Renal cortex interstitium (tissue), 11 donors: ENCODE measurements around the gene UNK. TPM values are rescaled to one million over a fixed set of nuclear protein-coding genes. Genes with fewer than 3 reads are reported as not detected.
"Not testable (repeated sequence)": the region's sequence is repeated elsewhere in the genome, so short reads cannot be mapped to it uniquely, and the experiment has no call there.

Source experiments
- DNase-seq, 11 donors: peaks; one replicate each; pipeline ENCODE4 v3.0.0-alpha.2; 2013; ENCODE audit warnings: low read depth in 9 of 11, low spot score in 4 of 11; ENCODE audit errors: extremely low read depth in 1 of 11
- polyA plus RNA-seq, 3 donors: library from polyadenylated mRNA; unstranded; fragments of 120-200 nt; gene quantifications; one replicate each; pipeline ENCODE4 v1.2.1, GENCODE V29; 2013; ENCODE audit not compliant: insufficient read length in 3 of 3

Gene UNK
- polyA plus RNA-seq, 3 donors, result 34.1 to 52.2 (median 42.4) TPM

DNA sequence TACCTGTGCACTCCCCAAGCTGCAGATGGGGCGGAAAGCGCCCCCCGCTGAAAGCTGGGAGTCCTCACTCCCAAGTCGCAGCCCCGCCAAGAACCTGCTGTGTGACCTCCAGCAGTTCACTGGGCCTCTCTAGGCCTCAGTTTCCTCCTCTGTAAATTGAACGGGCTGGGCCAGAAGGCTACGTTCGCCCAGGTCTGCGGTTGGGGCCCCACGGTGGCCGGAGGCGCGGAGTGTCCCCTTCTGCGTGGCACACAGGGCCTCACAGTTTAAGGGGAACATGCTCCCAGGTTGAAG is 20.2 kb upstream of the UNK start:
- DNase-seq, result no peak

DNA sequence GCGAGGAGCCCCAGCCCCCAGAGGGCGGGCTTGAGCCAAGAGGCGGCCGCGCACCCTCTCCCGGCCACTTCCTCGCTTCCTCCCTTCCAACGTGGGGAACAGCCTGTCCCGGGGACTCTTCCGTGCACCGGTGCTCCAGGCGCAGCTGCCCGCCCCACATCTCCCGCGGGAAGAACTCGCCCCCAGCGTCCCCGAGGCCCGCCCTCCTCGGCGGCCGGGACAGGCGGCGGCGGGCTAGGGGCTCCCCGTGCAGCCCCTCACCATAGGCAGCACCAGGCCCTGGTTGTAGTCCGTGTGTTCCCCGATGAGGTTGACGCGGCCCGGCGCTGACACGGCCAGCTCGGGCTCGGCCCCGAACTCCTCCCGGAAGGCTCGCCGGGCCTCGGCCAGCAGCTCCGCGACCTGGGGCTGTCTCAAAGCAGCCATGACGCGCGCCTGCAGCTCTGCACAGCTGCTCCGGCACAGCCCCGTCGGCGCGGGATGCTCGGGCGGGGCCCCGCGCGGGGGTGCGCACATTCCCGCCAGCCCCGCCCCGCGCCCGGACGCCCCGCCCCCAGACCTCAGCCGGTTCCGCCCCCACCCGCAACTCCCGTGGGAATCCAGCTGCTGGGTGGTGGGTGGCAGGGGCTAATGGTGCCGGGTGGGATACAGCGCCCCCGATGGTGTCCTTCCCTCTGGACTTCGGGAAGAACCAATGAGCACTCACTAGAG is 19.7 kb upstream of the UNK start, which contains the start of gene GALK1:
GALK1 (minus strand) TSS at position 482 of the 711 bp plus-strand sequence; CDS start at position 426, 56 bp downstream.
- no peak for DNase-seq

DNA sequence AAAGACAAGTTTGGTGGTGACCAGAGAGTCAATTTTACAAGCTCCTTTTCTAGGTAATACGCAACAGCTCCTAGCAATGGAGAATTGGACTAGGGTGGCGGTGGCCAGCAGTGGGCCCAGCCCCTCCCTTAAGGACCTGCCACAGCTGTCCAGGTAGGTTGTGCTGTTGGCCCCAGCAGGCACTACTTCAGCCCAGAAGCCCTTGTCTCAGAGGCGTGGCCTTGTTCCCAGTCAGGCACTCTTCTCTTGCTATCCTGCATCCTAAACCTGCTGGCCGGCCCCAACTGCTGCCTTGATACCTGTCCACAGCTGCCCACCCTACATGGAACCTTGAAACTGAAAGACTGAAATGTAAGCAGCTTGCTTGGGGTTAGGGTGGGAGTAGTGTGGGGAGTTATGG is 18.6 kb upstream of the UNK start:
- no peak for DNase-seq

DNA sequence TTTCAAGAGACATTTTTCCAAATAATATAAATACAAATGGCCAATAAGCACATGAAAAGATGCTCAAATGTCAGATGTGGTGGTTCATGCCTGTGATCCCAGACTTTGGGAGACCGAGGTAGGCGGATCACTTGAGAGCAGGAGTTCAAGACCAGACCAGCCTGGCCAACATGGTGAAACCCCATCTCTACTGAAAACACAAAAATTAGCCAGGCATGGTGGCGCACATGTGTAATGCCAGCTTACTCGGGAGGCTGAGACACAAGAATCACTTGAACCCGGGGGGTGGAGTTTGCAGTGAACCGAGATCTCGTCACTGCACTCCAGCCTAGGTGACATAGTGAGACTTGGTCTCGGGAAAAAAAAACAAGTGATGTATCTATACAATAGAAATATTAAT is 16.7 kb upstream of the UNK start:
- DNase-seq, result no peak

DNA sequence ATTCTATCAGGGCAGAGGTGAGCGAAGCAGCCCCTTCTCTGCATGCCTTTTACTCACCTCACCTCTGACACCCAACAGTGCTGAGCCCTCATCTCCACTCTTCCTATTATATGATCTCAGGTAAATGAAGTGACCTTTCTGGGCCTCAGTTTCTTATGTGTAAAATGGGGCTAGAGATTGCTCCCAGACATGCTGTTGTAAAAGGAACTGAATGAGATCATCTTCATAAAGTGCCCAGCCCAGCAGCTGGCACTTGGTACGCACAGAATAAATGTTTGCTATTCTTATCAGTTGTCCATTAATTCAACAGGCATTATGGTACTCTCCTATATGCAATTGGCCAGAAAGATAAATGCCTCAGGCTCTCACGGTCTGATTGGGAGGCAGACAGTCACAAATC is 15.1 kb upstream of the UNK start:
- no peak for DNase-seq

DNA sequence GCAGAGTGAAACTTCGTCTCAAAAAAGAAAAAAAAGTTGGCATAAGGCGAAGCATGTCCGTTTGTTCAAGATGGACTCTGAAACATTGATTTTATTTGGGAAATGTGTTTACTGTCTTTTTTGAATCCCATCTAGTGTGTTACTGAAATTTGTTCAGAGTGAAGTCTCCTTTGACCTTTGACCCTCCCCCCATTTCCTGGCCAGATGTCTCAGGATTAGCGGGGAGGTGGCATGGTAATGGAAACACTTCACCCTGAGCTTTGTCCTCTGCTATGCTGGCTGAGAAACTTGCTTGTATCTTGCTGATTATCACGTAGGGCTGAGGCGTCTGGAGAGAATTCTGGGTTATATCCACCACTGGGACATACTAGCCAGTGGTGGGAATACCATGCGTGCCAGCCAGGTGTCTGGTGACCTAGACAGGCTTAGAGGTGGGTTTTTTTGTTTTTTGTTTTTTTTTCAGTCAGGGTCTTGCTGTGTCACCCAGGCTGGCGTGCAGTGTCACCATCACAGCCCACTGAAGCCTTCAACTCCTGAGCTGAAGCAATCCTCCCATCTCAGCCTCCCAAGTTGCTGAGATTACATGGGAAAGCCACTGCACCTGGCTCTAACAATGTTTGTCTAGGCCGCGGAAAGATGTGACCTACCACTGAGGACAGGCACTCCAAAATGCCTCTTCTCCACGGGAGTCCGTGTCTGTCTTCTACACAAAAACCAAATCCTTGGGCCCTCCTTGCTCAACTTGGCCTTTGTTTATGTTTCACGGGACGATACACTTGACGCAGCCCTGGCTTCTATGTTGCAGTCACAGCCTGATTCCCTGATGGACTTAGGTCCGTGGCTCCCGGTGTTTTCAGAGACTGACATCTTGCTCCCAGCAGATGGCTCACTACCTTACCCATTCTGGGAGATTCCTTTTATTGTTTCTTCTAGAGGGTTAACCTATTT is 13.0 kb upstream of the UNK start:
- DNase-seq, result no peak

DNA sequence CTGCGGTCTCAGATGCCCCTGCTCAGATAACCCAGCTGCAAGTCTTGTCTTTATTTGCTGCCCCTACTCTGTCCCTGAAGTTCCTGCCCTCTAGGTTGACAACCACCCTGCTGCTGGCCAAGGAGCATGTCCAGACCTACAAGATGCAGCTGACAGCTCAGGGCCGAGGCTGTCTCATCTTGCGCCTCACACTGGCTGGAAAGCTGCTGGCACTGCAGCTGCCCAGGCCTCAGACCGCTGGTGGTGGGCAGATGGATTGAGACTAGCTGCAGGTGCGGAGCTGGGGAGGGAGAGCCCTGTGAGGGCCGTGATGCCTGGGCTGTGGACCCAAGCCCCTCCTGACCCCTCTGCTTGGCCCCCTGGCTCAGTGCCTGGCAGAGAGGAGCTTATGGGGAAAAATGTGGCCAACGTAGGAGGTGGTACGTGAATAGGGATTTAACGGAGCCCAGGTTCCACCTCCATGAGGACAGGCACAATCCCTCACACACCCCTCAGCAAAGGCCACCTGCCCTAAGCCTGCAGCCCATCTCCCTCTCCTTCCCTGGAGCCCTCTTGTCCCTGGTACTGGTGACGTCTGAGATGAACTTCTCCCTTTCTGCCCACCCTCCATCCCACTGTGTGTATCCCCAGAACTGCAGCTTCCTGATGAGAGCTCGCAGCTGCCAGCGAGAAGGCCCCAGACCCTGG is 11.3 kb upstream of the UNK start:
- DNase-seq, result no peak

DNA sequence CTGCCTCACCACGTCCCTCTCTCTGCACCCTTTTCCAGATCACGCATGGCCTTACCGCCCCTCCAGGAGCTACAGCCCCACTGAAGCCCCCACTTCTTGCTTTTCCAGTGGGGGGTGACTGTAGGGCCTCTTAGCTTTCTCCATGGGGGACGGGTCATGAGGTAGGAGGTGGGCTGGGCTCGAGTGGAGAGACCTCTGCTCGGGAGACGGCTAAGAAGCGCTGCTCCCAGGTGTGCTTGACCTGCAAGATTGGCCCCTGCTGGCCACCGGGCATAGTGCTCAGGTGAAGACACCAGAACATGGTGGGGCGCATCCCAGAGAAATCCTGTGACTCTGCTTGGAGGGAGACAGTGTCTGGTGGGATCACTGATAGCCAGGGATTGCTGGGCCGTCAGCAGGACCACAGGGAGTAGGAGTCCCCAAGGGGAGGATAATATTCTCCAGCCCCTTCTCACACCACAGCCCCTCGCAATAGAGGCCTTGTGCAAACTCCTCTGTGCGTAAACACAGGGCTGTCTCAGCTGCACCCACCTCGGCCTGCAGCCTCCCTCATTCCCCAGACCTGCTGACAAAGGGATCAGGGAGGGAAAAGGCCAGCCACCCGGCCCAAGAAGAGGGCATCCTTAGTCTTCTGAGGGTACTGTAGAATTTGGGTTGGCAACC is 10.7 kb upstream of the UNK start:
- DNase-seq, result no peak

DNA sequence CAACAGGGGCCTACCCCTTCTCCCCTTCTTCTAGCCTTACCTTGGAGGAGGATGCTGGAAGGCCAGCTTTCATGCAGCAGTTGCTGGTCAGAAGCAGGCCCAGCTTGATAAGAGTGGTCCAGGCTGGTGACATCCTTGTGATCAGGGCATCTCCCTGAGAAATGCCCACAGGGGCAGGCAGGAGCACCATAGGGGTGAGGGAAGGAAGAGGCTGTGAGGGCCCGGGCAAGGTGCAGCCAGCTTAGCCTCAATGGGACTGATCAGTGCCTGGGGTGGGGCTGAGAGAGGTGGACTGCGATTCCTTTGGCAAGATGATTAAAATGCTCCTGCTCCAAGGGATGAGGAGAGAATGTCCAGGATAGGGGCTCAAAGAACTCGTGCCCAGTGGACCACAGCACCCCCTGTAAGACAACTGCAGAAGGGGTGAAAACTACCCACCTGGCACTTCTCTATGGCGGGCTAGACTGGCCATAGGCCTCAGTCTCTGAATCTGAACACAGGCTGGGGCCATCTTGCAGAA is 10.1 kb upstream of the UNK start:
- no peak for DNase-seq

DNA sequence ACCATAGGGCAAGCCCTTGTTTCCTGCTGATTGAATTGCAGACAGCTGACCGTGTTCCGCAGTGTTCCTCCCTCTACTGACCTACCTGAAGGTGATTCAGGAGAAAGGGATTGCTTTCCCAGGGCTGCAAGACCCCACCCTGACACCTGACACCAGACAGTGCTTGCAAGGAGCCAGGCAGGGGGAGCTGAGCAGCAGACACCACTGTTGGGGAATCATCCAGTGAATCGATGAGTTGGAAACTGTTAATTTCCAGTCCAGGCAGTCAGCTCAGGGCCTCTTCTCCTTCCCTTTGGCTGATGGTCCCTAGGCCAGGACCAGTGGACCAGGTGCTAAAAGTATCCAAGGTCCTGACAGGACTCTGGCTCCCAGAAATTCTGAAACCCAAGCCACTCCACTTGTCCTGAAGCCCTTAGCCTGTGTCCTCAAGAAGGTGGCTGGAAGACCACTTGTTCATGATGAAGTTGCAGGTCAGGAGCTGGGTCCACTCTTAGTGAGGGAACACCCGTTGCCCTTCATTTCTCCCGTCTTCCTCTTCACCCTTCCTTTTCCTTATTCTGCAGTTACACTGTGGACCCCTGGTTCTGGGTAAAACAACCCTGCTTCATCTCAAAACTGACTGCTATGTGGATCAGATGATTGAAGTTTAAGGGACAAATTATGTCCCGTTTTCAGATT is 9.5 kb upstream of the UNK start:
- DNase-seq, result no peak

DNA sequence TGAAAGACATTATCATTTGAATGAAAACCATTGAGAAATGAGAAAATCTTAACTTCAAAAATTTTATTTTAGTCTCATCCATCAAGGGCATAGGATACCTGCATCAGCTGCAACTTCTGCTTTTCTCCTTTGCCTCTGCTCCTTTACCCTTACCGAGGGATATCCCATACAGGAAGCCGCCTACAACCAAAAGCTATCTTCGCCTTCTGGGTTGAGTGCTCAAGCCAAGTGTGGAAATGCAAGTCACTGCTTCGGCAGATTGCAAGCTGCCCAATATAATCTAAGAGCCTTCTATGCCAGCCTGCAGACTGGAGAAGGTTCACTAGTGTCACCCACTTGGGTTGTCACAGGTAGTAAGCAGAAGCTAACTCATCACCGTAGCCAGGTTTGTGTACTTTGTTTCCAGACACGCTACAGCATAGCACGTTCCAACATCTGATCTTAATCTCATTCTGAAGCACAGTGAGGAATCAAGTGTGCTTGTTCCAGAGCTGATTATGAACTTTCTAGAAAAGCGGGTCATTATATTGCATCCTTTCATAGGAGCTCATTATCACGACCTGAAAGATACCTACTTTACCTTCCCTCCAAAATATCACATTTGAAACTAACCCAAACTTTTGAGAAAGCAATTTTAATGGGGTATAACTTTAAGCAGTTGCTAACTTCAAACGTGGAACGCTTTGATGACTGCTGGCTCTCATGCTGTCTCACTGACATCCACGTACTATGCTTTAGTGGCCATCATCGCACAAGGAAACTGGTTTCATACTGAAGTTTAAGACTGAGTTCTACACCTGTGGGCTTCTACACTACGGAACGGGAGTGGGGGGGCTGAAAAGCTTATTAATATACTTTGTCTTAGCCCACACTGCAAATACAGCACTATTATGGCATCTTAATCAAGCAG is 8.0 kb upstream of the UNK start:
- DNase-seq, result no peak

DNA sequence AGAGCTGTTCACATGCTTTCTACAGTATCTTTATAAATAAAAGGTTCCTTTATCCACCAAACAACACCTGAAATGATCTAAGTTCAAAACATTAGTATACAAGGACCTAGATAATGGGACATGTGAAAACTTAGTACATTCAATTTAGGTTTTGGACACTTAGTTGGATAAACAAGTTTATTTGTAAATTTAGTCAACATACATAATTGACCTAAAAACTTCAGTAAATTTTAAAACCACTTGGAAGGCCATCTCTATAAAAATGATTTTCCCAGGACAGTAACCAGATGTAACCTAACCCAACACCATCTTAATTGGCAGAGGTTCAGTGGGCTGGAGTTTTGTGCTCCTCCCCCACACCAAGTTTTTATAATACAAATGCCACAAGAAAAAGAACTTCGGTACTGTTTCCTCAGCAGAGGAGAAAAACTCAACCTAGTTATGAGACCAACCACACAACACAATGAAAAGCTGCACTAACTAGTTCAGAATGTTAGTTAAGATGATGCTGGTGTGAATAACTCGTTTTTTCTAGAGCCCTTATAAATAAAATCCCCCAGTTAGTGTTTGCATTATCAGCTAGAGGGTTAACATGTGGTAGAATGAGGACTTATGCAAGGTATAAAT is 7.2 kb upstream of the UNK start:
- no peak for DNase-seq

DNA sequence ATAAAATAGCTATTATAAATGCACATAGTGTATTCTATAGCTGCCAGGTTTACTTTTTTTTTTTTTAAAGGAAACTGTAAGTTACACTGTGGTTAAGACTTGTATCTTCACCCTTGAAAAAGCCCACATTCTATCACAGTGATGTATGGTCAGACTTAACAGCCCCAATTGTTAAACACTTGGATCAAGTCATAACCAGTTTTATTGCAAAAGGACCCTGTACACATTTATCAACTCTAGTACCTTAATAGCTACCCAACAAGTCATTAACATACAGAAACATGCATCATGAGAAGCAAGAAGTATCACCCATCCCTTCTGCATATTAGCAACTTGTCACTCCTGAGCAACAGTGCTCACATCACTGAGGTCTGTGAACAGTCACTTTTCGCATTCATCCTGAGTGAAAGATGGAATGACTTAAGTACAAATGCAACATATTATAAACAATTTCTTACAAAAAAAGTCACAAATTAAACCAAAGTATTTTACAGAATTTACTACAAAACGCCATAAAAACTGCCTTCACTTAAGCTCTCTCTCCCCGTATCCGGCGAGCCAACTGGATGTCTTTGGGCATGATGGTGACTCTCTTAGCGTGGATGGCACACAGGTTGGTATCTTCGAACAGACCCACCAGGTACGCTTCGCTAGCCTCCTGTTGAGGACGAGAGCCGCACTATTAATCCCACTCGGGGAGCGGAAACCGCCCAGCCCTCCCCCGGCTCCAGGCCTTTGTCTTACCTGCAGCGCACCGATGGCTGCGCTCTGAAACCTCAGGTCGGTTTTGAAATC is 6.3 kb upstream of the UNK start:
- not testable (repeated sequence) for DNase-seq

DNA sequence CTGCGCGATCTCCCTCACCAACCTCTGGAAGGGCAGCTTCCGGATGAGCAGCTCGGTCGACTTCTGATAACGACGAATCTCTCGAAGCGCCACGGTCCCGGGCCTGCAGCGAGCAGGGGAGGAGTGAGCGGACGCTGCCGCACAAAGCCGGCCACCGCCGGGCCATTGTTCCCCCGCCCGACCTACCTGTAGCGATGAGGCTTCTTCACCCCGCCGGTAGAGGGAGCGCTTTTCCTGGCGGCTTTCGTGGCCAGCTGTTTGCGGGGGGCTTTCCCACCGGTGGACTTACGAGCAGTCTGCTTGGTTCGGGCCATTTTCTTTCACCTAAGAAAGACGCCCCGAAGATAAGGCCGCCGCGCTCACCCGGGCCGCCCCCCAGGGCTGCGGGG is 5.8 kb upstream of the UNK start:
- DNase-seq, result no peak

DNA sequence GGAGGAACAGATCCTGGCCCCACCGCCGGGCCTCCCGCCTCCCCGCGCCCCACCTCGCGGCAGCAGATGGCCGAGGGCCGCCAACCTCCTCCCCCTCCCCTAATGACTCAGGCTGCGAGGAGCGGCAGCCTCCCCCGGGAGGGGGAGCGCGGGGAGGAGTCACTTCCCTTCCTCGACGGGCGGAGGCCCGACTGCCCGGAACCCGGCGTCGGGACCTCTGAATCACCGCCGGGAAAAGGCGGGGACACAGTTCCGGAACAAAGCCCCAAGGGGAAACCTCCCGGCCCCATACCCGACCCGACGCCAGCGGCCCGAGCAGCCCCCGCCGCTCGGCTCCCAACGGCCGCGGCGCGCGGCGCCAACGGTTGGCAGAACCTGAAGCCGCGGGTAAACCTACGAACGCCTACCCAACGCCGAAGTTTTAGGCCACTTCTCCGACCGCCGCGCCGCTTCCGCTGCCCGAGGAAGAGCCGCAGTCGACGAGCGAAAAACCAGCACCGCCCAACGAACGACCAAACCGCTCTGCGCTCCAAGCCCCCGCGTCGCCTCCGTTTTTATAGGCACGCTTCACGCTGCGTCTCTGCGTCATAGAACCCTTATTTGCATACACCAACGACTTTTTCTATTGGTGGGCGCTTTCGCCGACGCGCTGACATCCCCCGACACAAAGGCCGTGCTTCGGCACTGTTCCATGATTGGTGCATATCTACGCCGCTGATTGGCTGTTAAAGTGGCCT is 5.2 kb upstream of the UNK start:
- peak; percentile 97 to 100 (median 99) for DNase-seq
